DLD1 (cell line): Measurements from ENCODE around the gene ISG20L2.
"Not testable (repeated sequence)": the region's sequence is repeated elsewhere in the genome, so short reads cannot be mapped to it uniquely, and the experiment has no call there.

Source experiments
- in situ Hi-C: cut with HindIII; loops from 2 replicates; pipeline ENCODE4 v1.10.0; 2017; ENCODE audit warnings: low sequenced_read_pairs

ISG20L2 gene, protein sequence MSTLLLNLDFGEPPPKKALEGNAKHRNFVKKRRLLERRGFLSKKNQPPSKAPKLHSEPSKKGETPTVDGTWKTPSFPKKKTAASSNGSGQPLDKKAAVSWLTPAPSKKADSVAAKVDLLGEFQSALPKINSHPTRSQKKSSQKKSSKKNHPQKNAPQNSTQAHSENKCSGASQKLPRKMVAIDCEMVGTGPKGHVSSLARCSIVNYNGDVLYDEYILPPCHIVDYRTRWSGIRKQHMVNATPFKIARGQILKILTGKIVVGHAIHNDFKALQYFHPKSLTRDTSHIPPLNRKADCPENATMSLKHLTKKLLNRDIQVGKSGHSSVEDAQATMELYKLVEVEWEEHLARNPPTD

DNA sequence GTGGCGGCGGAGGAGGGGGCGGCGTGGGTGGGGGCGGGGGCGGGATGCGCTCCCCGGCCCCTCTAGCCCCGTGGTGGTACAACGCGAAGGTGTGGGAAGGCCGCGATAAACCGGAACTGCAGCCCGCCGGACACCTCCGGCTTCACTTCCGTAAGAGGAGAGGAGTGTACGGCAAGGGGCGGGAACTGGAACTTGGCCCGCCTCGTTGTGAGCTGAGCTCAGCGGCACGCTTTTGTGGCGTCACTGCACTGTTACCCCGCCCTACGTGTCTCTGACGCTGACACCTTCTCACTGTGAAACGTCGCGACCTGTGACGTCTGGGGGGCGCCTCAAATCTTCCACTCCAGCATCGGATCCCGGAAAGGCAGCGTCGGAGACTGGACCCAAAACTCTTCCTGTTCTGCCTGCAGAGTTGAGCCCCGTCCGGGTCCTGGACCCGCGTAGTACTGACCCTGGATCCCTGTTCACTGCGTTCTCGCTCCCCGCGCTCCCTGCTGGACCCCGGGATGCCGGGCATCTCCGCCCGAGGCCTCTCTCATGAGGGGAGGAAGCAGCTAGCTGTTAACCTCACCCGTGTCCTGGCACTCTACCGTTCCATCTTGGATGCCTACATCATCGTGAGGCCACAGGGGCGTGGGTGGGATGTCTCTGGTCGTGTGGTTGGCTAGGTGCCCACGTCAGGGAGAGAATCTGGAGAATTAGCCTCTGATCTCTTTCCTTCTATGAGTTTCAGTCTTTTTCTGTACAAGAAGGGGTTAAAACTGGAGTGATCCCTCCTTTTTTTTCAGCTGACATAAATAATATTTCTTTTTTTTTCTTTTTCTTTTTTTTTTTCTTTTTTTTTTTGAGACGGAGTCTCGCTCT, at the start of gene ISG20L2:
Gene ISG20L2, minus strand, starts transcription at position 168 of the 864 bp plus-strand sequence. CDS start 1,114 bp downstream, outside the sequence.
- in situ Hi-C loops = no loop called here

DNA sequence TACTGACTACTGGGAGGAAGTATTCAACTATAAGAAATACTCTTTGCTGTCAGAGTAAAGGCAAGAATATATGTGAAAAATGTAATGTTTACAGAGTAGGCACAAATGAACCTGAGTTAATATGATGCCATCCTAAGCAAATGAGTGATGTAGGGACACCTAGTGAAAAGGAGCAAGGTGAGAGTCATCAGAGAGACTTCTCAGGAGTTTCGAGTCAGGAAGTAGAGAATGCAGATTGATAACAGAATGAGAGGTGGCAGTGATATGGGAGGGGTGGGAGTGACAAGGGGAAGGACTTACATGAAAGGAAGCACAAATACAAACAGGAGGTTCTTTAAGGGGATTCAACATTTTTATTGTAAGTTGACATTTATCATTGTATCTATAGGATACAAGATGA, 49.0 kb upstream of the ISG20L2 start:
- in situ Hi-C loops = no loop called here

DNA sequence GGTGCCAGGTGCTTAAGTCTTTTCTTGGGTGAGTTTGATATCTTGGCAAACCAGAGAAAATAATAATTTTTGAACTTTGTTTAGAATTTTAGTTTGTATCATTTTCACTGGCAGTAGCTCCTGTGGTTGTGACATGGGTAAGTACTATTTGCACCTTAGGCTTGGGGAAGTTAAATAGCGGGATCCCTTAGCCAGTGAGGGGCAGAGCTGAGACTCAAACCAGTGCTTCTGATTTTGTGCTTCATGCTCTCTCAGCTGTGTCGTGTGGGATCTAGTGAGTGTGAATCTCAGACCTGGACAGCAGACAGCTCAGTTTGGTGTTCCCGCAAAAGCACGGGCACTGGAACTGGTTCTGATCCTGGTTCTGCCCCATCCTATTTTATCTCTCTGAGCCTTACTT, 48.4 kb upstream of the ISG20L2 start:
- in situ Hi-C loops = no loop called here

DNA sequence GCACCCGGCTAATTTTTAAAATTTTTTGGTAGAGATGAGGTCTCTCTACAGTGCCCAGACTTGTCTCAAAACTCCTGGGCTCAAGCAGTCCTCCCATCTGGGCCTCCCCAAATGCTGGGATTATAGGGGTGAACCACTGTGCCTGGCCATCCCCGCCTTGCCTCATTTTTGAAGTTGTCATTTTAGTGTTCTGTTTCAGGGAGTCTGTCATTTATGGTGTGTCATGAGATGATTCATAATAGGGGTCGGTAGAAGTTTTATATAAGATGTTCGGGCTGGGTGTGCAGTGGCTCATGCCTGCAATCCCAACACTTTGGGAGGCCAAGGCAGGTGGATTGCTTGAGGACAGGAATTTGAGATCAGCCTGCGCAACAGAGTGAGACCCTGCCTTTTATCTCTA, 47.2 kb upstream of the ISG20L2 start:
- in situ Hi-C loops = no loop called here

DNA sequence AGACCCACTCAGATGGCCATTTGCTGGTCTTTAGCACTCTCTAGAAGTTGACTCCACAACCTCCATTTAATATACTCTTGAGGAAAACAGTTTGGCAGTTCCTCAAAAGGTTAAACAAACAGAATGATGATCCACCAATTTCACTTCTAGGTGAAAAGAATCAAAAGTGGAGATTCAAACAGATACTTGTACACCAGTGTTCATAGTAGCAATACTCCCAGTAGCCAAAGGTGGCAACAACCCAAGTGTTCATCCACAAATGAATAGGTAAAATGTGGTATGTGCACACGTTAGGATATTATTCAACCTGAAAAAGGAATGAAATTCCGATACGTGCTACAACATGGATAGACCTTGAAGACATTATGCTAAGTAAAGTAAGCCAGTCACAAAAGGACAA, 45.0 kb upstream of the ISG20L2 start:
- in situ Hi-C loops = no loop called here

DNA sequence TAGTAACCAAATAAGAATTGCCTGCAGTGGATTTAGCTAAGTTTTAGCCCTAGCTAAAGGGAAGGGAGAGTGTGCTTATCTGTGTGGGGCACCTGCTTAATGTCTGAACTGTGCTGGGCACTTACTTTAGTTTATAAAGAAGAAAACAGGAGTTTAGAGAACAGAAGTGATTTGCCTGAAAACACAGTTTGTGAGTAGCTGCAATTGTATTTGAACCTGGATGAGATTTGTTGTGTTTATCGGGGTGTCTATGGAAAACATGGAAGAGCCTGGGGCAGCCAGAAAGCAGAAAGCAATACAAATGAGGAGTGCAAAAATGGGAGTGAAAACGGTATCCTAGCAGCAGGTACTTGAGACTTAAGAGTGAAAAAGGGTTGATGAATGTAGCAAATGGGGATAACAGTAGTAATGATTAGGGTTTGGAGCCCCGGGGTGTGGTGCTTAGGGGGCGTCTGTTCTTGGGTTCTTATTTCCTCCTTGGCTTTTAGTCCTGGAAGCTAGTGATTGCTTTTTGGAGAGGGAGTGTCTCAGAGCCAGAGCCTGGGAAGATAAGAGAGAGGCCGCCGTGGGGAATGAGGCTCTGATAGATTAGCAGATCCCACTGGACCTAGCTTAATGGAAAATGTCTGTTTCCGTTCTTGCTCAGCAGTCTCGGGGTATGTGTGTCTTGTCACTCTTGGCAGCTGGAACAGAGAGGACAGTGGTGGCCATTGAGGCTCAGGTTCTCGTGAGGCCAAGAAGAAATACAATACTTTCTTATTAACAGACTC, 44.3 kb upstream of the ISG20L2 start:
- in situ Hi-C loops = no loop called here

DNA sequence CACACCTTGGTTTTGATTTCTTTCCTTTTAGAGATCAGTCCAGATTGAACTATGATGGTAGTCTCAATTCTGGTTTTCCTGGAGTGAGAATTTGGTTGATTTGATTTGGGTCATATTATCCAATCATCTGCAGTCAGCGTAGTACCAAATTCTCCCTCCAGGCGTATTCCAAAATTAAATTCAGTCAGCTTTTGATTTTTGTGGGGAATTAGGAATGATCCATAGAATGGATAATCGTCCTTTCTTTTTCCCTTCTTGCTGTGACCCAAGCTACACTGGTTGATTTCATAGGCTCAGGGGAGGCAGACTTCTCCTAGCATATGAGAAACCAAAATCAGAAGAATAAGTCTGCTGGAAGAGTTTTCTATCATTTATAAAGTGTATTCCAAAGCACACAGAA, 43.7 kb upstream of the ISG20L2 start:
- in situ Hi-C loops = no loop called here

DNA sequence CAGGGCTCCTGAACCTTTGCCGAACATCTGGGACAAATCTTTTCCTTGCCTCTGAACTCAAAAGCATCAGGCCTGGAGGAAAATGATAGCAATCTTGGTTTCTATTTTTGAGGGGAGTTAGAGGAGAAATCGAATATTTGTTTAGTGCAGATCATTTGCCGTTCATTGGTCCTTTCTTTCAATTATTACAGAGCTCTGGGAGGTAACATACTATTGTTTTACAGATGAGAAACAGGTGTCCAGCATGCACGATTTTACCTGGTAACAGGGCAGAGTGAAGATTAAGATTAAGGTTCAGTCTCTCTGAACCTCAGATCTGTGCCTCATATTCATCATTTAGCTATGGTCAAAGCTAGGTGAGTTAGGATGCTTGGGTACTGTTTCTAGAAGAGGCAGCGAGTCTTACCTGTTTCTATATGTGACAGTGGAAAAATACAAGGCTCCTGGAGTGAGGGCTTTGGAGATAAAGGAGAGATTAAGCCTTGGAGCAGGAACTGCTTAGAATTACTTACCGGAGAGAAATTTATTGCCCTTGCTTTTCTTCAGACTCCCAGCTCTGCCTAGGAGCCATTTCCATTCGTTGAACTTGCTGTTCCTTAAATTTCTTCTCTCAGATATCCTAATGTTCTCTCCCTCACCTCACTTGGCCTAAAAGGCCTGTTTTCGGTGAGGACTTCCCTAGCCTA, 40.2 kb upstream of the ISG20L2 start:
- in situ Hi-C loops = no loop called here

DNA sequence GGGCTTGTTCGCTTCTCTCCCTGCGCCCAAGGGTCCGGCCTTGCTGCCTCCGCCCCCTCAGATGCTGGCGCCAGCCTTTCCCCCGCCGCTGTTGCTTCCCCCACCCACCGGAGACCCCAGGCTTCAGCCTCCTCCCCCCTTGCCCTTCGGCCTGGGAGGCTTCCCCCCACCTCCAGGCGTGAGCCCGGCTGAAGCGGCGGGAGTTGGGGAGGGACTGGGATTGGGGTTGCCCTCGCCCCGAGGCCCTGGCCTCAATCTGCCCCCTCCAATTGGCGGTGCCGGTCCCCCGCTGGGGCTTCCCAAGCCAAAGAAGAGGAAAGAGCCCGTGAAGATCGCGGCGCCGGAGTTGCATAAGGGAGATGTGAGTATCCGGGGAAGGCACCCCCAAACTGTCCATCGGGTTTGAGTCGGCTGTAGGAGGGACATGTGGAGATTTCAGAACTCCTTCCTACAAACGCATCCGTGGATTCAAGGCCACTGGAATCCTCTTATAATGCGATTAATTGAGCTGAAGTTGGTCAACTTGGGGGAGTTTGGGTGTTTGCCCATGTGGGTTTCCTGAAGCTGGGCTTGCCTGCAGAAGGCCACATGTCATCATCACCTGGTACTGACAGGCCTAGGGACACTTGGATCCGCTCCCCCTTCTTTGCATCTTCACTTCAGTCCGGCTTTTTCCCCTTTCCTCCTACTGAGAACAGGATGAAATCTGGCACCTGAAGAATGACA, 39.5 kb upstream of the ISG20L2 start:
- in situ Hi-C loops = no loop called here

DNA sequence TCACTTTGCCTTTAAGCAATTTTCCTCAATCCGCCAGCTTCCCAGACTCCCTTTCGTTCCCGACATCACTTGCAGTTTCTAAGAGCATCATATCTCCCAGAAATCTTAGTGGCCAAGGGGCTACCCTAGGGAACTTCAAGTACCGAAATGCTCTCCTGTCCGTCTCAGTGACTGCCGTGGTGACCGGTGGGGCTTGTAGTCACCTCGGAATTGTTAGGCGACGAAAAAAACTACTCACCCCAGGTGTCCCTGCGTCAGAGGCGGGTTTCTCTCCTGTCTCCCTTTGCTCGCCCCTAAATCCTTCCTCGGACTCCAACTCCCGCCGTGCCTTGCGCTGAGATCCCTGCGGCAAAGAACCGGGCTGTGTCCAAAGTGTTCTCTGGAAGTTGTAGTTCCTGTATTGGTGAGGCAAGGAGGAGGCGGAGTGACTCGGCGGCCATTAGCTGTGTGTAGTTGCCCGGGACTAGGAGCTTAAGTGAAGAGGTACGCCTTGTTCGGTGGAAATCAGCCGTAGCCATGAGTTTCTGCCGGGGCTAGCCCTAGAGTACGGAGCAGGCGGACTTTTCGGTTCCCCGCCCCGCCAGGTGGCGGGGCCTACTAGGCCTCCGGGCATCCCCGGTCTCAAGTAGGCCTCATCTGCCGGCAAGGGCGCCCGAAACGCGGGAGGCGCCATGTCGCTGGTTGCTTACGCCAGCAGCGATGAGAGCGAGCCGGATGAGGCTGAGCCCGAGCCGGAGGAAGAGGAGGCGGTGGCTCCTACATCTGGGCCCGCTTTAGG, 38.7 kb upstream of the ISG20L2 start, which contains the start of gene PRCC:
Gene PRCC, plus strand, starts transcription at position 435 of the 778 bp plus-strand sequence. Its CDS starts 237 bp downstream, at position 672.
- in situ Hi-C loops = no loop called here

DNA sequence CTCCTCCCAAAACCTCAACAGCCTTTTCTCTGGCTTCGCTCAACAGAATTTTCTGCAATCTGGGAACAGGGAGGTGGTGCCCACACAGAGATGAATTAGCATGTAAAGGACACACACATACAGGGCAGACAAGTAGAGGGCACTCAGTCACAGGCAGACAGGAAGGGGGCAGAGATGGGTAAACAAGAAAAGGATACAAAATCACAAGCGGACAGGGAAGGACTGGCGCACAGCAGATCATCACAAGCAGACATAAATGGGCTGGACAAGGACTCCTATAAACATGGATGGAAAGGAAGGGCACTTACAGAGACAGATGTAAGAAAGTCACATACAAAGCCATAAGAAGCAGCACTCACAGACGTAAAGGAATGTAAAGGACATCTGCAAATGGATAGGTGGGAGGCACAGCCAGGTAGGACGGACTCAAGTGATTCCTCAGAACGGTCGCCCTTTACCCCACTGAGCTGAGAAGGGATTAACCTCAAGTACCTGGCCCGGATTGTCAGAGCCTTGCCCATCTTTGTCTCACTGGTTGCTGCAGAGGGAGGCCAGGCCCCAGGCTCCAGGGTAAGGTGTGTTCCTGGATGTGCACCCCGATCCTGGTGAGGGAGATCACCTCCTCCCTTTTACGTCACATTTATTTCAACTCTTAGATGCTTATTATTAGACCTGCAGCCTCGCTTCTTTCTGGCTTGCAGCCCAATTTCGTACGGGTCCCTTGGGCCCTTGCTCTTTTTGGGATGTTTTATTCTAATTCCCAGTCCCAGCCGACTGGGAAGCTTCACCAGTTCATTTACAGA, 37.9 kb upstream of the ISG20L2 start:
- in situ Hi-C loops = no loop called here

DNA sequence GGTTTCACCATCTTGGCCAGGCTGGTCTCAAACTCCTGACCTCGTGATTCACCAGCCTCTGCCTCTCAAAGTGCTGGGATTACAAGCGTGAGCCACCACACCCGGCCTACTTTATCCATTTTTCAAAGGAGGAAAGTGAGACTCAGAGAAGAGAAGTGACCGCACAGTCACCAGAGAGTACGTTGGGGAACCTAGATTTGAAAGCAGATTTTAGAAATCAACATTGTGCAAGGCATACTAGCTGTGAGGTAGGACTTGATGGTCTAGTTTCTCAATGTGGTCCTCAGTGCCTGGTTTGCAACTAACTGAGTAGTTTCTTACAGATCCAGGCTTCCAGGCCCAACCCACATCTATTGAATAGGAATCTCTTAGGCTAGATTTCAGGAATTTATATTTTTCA, 37.1 kb upstream of the ISG20L2 start:
- in situ Hi-C loops = no loop called here

DNA sequence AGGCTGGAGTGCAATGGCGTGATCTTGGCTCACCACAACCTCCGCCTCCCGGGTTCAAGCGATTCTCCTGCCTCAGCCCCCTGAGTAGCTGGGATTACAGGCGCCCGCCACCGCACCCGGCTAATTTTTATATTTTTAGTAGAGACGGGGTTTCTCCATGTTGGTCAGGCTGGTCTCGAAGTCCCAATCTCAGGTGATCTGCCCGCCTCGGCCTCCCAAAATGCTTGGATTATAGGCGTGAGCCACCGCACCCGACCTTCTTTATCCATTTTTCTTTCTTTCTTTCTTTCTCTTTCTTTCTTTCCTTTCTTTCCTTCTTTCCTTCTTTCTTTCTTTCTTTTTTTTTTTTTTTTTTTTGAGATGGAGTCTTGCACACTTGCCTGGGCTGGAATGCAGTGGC, 36.6 kb upstream of the ISG20L2 start:
- in situ Hi-C loops = not testable (repeated sequence)

DNA sequence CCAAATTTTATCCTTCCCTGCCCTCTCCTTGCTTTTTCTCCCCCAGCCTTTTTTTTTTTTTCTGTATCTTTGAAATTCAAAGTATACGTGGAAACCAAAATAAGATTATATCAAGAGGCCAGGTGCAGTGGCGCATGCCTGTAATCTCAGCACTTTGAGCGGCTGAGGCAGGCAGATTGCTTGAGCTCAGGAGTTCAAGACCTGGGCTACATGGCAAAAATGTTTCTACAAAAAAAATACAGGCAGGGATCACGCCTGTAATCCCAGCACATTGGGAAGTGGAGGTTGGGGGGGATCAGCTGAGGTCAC, 32.2 kb upstream of the ISG20L2 start:
- in situ Hi-C loops = no loop called here

DNA sequence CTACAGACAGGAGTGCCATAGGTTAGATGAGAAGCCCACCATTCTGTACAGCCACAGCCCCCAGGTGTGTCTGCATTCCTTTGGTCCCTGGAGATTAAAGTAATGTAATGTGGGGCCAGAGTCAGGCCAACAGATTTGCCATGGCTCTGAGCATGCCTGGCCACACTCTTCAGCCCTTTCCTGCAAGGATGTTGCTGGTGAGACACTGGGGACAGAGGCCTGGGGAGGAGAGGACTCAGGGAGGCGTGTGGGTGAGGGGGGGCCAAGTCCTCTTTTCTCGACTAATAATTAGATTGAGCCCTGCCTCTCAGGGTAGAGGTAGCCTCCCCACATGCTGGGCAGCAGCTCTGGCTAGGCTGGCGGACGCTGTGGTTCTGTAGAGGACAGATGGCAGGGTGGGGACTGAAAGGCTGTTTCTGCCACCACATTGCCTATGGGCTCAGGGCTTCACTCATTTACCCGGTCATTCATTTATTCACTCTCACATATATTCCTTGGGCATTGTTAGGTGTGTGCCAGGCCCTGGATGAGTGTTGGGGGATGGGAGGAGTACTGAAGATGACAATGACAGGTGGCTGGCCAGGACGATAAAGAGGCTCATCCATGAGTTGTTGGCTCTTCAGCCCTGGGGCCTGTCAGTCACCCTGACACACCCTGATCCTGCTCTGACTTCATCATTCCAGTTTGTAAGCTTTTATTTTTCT, 31.7 kb upstream of the ISG20L2 start:
- in situ Hi-C loops = no loop called here

DNA sequence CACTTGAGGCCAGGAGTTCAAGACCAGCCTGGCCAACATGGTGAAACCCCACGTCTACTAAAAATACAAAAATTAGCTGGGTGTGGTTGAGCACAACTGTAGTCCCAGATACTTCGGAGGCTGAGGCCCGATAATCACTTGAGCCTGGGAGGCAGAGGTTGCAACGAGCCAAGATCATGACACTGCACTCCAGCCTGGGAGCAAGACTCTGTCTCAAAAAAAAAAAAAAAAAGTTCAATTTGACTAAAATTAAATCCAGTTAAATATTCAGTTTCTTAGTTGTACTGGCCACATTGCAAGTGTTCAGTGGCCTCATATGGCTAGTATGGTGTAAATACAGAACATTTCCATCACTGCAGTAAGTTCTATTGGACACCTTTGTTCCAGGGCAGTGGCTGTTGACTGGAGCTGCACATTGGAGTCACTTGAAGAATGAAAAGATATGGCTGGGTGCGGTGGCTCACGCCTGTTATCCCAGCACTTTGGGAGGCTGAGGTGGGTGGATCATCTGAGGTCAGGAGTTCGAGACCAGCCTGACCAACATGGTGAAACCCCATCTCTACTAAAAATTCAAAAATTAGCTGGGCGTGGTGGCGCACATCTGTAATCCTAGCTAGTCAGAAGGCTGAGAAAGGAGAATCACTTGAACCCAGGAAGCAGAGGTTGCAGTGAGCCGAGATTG, 29.1 kb upstream of the ISG20L2 start:
- in situ Hi-C loops = not testable (repeated sequence)

DNA sequence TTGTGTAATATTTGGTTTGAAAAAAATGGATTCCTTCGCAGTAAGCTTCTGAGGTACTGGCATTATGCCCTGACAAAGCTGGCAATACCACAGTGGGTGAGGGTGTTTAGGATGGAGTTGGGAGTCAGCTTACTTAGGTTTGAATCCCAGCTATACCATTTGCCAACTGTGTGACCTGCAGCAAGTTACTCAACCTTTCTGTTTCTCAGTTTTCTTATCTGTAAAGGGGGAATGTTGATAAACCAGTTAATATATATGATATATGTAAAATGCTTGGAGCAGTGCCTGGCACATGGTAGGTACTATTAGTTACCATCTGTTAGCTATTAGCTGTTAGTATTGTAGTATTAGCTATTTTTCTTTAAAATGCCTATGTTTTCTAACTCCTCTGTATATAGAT, 27.8 kb upstream of the ISG20L2 start:
- in situ Hi-C loops = no loop called here
